OCI-LY1 (cell line): ENCODE data around the gene WDR82.

Experiments used
- EZH2 ChIP-seq: fragments of 200-600 bp; sonication (generic), shearing (Covaris generic); IDR thresholded peaks from 2 replicates; pipeline ENCODE4 v1.8.0; 2017; ENCODE audit warnings: borderline replicate concordance, mixed run types, mild to moderate bottlenecking, antibody characterized with exemption, low read length, moderate library complexity, mixed read lengths
- TF ChIP-seq, protein P1 (sequence below): fragments of 200-600 bp; sonication (generic), shearing (Covaris generic); IDR thresholded peaks from 2 replicates; pipeline ENCODE4 v1.5.1; 2017; ENCODE audit warnings: mild to moderate bottlenecking, antibody characterized with exemption, low read length, moderate library complexity, mixed read lengths

GRCh38 chr3:52327486-52328290 lies 49.2 kb upstream of the WDR82 start:
- TF ChIP-seq, protein P1, sequence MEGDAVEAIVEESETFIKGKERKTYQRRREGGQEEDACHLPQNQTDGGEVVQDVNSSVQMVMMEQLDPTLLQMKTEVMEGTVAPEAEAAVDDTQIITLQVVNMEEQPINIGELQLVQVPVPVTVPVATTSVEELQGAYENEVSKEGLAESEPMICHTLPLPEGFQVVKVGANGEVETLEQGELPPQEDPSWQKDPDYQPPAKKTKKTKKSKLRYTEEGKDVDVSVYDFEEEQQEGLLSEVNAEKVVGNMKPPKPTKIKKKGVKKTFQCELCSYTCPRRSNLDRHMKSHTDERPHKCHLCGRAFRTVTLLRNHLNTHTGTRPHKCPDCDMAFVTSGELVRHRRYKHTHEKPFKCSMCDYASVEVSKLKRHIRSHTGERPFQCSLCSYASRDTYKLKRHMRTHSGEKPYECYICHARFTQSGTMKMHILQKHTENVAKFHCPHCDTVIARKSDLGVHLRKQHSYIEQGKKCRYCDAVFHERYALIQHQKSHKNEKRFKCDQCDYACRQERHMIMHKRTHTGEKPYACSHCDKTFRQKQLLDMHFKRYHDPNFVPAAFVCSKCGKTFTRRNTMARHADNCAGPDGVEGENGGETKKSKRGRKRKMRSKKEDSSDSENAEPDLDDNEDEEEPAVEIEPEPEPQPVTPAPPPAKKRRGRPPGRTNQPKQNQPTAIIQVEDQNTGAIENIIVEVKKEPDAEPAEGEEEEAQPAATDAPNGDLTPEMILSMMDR: no peak
- no peak for TF ChIP-seq EZH2
